ENCODE measurements around the gene PCP2.
"Not testable (repeated sequence)": the region's sequence is repeated elsewhere in the genome, so short reads cannot be mapped to it uniquely, and the experiment has no call there.

The PCP2 gene

GRCh38 chr19:7661744-7662538 is 28.4 kb upstream of the PCP2 start:
- DNase-seq (ENCODE audit: low read depth), result no peak

- DNase-seq (ENCODE audit: low read depth), result no peak
Observed at GRCh38 chr19:7658219-7658686, 24.7 kb upstream of the PCP2 start.

GRCh38 chr19:7657131-7657751 is 23.7 kb upstream of the PCP2 start:
- peak; percentile 25 for DNase-seq (ENCODE audit: low read depth)

- DNase-seq (ENCODE audit: low read depth), result no peak
Observed at GRCh38 chr19:7655581-7655980, 22.1 kb upstream of the PCP2 start.

- DNase-seq (ENCODE audit: low read depth), result no peak
Observed at GRCh38 chr19:7654401-7654800, 20.9 kb upstream of the PCP2 start.

- DNase-seq (ENCODE audit: low read depth), result peak; percentile 69
Observed at GRCh38 chr19:7652061-7652641, 18.6 kb upstream of the PCP2 start.

- DNase-seq (ENCODE audit: low read depth), result no peak
Observed at GRCh38 chr19:7650148-7650547, 16.6 kb upstream of the PCP2 start.

GRCh38 chr19:7648265-7649014 is 14.9 kb upstream of the PCP2 start:
- DNase-seq (ENCODE audit: low read depth), result no peak

GRCh38 chr19:7647156-7647555 is 13.6 kb upstream of the PCP2 start:
- no peak for DNase-seq (ENCODE audit: low read depth)

GRCh38 chr19:7646426-7646700 is 12.8 kb upstream of the PCP2 start:
- no peak for DNase-seq (ENCODE audit: low read depth)

- DNase-seq (ENCODE audit: low read depth), result no peak
Observed at GRCh38 chr19:7645656-7646425, 12.3 kb upstream of the PCP2 start.

- no peak for DNase-seq (ENCODE audit: low read depth)
Observed at GRCh38 chr19:7645163-7645562, 11.6 kb upstream of the PCP2 start.

GRCh38 chr19:7644550-7644877 is 11.0 kb upstream of the PCP2 start:
- no peak for DNase-seq (ENCODE audit: low read depth)

- DNase-seq (ENCODE audit: low read depth), result not testable (repeated sequence)
Observed at GRCh38 chr19:7643629-7644549, 10.4 kb upstream of the PCP2 start.

- DNase-seq (ENCODE audit: low read depth), result no peak
Observed at GRCh38 chr19:7643031-7643415, 9.5 kb upstream of the PCP2 start.

- DNase-seq (ENCODE audit: low read depth), result no peak
Observed at GRCh38 chr19:7642295-7643030, 8.9 kb upstream of the PCP2 start.

- DNase-seq (ENCODE audit: low read depth), result no peak
Observed at GRCh38 chr19:7641290-7642276, 8.1 kb upstream of the PCP2 start.

GRCh38 chr19:7640803-7641202 is 7.3 kb upstream of the PCP2 start:
- DNase-seq (ENCODE audit: low read depth), result no peak

- no peak for DNase-seq (ENCODE audit: low read depth)
Observed at GRCh38 chr19:7639863-7640348, 6.4 kb upstream of the PCP2 start.
